ES-I3 (cell line): Measurements from ENCODE around the gene ROPN1L.
"Not testable (repeated sequence)": the region's sequence is repeated elsewhere in the genome, so short reads cannot be mapped to it uniquely, and the experiment has no call there.

Source experiments
- H3K36me3 ChIP-seq: 2 replicates; pipeline ENCODE4 v1.6.1; 2013; ENCODE audit warnings: mild to moderate bottlenecking, low read length, control low read depth, moderate library complexity; ENCODE audit not compliant: insufficient read depth
- H3K4me1 ChIP-seq: 2 replicates; pipeline ENCODE4 v1.6.1; 2013; ENCODE audit warnings: mild to moderate bottlenecking, control low read depth, low read length; ENCODE audit not compliant: insufficient read depth
- H3K9ac ChIP-seq: 2 replicates; pipeline ENCODE4 v1.6.1; 2013; ENCODE audit warnings: low read depth, mild to moderate bottlenecking, low read length, moderate library complexity
- H3K9me3 ChIP-seq: 2 replicates; pipeline ENCODE4 v1.6.1; 2013; ENCODE audit warnings: mild to moderate bottlenecking, low read length, moderate library complexity; ENCODE audit not compliant: control insufficient read depth, insufficient read depth

The ROPN1L gene

DNA sequence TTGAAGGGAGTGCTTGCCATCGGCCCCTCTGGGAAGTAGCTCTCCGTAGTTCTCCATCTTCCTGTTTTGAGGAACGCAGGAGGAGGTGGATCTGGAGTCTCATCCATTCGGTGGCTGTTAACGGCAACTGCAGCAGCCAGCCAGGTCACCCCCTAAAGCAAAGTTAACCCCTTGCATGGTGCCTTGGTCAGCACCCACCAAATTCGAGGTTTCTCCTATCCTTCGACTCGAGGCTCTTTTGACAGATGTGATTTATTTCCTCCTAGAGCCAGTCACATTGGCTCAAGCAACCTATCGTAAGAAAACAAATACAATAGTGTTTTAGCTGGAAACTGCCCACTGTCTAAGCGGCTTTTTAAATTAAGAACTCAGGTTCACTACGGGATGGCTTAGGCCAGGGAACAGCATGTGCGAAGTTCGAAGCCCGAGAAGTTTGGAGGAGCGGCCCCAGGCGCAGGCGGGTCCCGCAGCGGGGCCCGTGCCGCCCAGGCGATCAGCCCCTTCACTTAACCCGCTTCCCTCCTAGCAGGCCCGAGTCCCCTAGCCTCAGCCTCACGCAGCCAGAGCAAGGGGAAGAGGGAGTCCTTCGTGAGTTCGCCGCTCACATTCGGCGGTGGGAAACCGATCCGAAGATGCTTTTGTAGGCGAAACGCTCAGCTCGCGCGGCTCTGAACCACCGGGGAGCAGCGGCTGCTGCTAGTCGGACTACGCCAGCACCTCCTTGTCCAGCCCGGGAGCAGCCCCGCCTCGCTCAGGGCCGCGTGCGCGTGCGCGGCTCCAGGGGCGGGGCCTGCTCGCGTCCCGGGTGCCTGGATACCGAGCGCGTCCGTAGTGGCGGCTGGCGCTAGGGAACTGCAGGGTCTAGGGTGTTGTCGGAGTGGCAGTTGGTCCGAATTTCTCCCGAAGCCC lies at the start of gene ROPN1L:
Gene ROPN1L (plus strand): TSS at position 797 of the 909 bp plus-strand sequence. CDS start 289 bp downstream, outside the sequence.
- Histone ChIP-seq H3K9ac (peak within 1 kb of the TSS; percentile 41), H3K36me3 (no peaks in the 10 kb centered on the region; the same call in 1 of the 2 replicates), H3K9me3 (no peaks in the 10 kb centered on the region), H3K4me1 (no peaks in the 10 kb centered on the region)

- not testable (repeated sequence) for H3K9me3 ChIP-seq, H3K4me1 ChIP-seq, H3K36me3 ChIP-seq, H3K9ac ChIP-seq
These were observed 48.9 kb upstream of the ROPN1L start for GRCh38 chr5:10392567-10393328.

DNA sequence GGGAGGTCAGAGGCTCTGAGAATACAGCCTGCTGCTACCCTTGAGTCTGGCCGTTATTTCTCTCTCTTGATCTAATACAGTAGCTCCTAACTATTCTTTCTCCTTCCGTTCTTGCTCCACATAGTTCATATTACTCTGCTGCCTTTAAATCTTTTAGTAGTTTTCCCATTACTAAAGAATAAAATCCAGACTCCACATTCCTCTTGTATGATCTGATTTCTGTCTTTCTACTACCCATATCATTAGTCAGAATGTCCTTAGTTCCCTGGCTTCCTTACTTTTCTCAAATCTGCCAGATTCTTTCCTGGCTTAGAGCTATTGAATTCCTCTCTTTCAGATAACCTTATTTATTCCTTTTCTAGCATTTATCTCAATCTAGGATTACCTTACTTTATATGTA lies 48.2 kb upstream of the ROPN1L start:
- H3K4me1 ChIP-seq = no peaks in the 10 kb centered on the region
- no peaks in the 10 kb centered on the region for H3K9me3 ChIP-seq
- H3K9ac ChIP-seq = no peak overlapping the region
- H3K36me3 ChIP-seq = peaks cover 2% of the 10 kb centered on the region

DNA sequence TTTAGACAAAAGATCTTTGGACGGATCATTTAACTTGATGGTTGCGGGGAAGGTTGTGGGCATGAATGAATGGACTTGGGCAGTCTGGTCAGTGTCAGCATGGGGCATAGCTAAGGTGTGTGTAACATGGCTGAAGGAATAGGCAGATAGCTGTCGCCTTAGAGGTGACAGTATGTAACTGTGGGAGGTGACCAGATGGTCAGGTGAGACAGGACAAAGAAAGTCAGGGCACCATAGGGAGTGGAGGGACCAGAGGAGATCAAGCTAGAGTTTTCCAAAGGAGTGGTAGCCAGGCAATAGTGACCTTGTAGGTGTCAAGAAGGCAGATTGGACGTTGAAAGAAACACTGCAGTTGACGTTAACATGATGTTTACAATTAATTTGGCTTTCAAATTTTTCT lies 45.1 kb upstream of the ROPN1L start:
- H3K9ac ChIP-seq = no peak overlapping the region
- H3K4me1 ChIP-seq = no peaks in the 10 kb centered on the region
- no peaks in the 10 kb centered on the region for H3K9me3 ChIP-seq
- peaks cover 2% of the 10 kb centered on the region for H3K36me3 ChIP-seq

DNA sequence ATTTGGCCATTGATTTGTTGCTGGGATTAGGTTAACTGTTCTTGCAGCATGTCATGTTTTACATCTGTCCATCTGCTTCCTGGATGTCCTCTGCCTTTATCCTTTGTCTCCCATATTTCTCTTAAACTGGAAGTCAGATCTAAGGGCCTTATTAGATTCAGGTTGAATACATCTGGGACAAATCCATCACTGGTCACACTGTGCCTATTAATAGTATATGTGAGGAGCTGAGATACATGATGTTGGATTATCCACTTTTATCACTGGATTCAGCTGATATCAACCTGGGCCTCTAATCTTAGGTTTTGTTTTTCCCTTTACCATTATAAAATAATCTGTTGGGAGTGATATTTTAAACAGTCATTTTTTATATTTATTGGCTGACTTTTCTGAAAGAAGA lies 41.8 kb upstream of the ROPN1L start:
- no peaks in the 10 kb centered on the region for H3K4me1 ChIP-seq
- H3K9ac ChIP-seq = no peak overlapping the region
- H3K36me3 ChIP-seq = no peaks in the 10 kb centered on the region; the same call in none of the 2 replicates
- no peaks in the 10 kb centered on the region for H3K9me3 ChIP-seq

GRCh38 chr5:10400411-10400810 lies 41.3 kb upstream of the ROPN1L start:
- Histone ChIP-seq H3K9ac (no peak overlapping the region), H3K9me3 (no peaks in the 10 kb centered on the region), H3K36me3 (no peaks in the 10 kb centered on the region; the same call in none of the 2 replicates), H3K4me1 (no peaks in the 10 kb centered on the region)

GRCh38 chr5:10400831-10401230 lies 40.8 kb upstream of the ROPN1L start:
- H3K9me3 ChIP-seq = no peaks in the 10 kb centered on the region
- H3K4me1 ChIP-seq = no peaks in the 10 kb centered on the region
- H3K9ac ChIP-seq = no peak overlapping the region
- no peaks in the 10 kb centered on the region; the same call in none of the 2 replicates for H3K36me3 ChIP-seq

DNA sequence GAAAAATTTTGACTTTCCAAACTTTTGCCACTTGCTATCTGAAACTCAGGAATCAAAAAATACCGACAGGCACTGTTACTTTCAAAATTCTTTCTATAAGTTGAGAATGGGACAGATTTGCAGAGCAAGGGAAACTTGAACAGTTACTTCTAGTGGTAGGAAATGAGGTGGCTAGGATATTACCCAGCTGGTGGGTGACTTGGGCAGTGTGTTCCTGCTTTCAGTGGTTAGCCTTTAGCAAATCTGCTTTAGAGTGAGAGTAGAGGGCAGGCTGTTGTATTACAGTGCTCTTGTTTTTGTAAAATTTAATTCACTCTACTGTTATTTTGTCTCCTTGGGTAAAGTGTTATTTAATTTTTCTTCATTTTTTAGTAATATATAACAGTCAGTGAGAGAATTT lies 40.2 kb upstream of the ROPN1L start:
- Histone ChIP-seq H3K9me3 (no peaks in the 10 kb centered on the region), H3K4me1 (no peaks in the 10 kb centered on the region), H3K36me3 (no peaks in the 10 kb centered on the region; the same call in none of the 2 replicates), H3K9ac (no peak overlapping the region)

DNA sequence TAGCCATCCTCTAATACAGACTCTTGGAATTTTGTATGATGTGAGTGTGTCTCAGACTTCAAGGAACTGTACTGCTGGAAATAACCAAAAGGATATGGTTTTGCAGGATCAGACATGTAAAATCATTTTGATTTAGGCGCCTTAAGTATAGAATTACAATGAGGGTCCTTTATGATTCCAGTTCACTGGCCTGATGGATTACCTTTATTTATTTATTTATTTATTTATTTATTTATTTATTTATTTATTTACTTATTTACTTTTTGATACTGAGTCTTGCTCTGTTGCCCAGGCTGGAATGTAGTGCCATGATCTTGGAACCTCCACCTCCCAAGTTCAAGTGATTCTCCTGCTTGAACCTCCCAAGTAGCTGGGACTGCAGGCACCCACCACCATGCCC lies 37.9 kb upstream of the ROPN1L start:
- no peaks in the 10 kb centered on the region for H3K4me1 ChIP-seq
- no peaks in the 10 kb centered on the region for H3K9me3 ChIP-seq
- peaks cover 5% of the 10 kb centered on the region for H3K36me3 ChIP-seq
- no peak overlapping the region for H3K9ac ChIP-seq

DNA sequence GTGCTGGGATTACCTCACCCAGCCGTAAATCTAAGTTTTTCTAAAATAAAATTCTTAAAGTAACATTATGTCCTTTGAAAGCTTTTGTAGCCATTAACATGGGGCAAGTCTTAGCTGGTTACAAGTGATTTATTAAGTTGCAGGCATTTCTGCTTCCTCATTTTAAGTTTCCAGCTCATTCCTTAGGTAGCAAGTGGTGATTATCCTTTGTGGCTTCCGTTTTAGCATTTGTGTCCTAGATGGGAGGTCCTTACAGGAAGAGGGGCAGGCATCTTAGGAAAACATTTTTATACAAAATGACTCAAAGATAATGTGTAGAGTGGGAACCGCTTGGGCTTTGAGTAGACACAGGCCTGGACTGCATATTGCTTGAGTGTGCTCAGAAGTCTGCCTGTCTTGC lies 35.0 kb upstream of the ROPN1L start:
- Histone ChIP-seq H3K4me1 (no peaks in the 10 kb centered on the region), H3K9me3 (no peaks in the 10 kb centered on the region), H3K9ac (no peak overlapping the region), H3K36me3 (peaks cover 5% of the 10 kb centered on the region)

GRCh38 chr5:10409504-10409903 lies 32.2 kb upstream of the ROPN1L start:
- peaks cover 9% of the 10 kb centered on the region for H3K36me3 ChIP-seq
- H3K4me1 ChIP-seq = no peaks in the 10 kb centered on the region
- no peaks in the 10 kb centered on the region for H3K9me3 ChIP-seq
- H3K9ac ChIP-seq = no peak overlapping the region

GRCh38 chr5:10410662-10411061 lies 31.0 kb upstream of the ROPN1L start:
- Histone ChIP-seq H3K9ac (no peak overlapping the region), H3K4me1 (no peaks in the 10 kb centered on the region), H3K36me3 (peaks cover 12% of the 10 kb centered on the region), H3K9me3 (no peaks in the 10 kb centered on the region)

GRCh38 chr5:10411336-10411735 lies 30.3 kb upstream of the ROPN1L start:
- Histone ChIP-seq H3K9me3 (no peaks in the 10 kb centered on the region), H3K4me1 (no peaks in the 10 kb centered on the region)

GRCh38 chr5:10416868-10417267 lies 24.8 kb upstream of the ROPN1L start:
- H3K9ac ChIP-seq = no peak overlapping the region
- H3K36me3 ChIP-seq = peaks cover 17% of the 10 kb centered on the region

More at GRCh38 chr5:10411336-10411735, 30.3 kb upstream of the ROPN1L start:
- Histone ChIP-seq H3K36me3 (peaks cover 12% of the 10 kb centered on the region), H3K9ac (no peak overlapping the region)

More at GRCh38 chr5:10416868-10417267, 24.8 kb upstream of the ROPN1L start:
- Histone ChIP-seq H3K4me1 (no peaks in the 10 kb centered on the region), H3K9me3 (no peaks in the 10 kb centered on the region)
